Measurements from ENCODE around the gene FRYL.
"Not testable (repeated sequence)": the region's sequence is repeated elsewhere in the genome, so short reads cannot be mapped to it uniquely, and the experiment has no call there.

Gene FRYL

DNA sequence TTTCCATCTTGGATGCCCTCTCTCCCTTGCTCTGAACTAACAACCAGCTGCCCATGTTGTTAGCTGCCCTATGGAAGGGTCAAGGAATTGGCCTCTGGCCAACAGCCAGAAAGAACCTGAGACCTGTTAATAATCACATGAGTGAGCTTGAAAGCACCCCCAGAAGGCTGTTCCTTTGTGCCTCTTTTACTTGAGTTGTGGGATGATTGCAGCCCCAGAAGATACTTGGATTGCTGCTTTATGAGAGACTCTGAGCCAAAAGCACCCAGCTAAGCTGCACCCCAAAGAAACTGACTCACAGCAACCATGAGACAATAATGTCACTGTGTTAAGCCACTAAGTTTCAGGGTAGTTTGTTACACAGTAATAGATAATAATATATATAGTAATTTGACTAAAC, 73.3 kb downstream of the FRYL start:
- intact Hi-C loops (cut with DNase I) = no loop called here

DNA sequence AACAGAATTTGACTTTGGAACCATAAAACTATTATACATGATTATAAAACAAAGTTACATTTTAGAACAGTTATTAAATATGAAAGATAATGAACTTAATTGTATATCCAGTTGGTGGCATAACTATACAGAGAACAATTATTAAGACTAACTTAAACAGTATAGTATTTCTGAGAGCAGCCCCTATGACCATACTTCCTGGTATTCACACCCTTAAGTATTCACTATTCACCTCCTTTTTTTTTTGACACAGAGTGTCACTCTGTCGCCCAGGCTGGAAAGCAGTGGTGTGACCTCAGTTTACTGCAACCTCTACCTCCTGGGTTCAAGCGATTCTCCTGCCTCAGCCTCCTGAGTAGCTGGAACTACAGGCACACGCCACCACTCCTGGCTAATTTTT, 74.5 kb downstream of the FRYL start:
- DNase-seq = no peak
- intact Hi-C loops (cut with DNase I) = no loop called here

More for the DNA sequence above, 73.3 kb downstream of the FRYL start:
- no peak for DNase-seq

DNA sequence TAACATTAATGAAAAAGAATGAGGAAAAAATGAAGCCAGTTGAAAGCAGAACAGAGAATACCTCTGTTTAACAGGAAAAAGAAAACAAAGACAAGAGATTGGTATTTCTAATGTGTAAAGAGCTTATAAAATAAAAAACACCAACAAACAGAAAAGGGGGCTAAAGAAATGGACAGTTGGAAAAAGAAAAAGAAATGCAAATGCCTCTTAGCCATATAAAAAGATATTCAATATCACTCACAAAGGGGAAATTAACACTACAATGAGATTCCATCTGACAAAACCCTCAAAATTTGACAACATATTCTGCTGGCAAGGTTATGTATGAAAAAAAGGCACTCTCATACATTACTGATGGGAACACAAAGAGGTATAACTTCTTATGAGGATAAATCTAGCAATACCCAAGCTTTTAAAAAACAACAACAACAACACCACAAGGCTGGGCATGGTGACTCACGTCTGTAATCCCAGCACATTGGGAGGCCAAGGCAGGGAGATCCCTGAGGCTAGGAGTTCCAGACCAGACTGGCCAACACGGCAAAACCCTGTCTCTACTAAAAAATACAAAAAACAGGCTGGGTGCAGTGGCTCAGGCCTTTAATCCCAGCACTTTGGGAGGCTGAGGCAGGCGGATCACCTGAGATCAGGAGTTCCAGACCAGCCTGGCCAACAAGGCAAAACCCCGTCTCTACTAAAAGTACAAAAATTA, 75.8 kb downstream of the FRYL start:
- no peak for DNase-seq
- intact Hi-C loops (cut with DNase I) = no loop called here

DNA sequence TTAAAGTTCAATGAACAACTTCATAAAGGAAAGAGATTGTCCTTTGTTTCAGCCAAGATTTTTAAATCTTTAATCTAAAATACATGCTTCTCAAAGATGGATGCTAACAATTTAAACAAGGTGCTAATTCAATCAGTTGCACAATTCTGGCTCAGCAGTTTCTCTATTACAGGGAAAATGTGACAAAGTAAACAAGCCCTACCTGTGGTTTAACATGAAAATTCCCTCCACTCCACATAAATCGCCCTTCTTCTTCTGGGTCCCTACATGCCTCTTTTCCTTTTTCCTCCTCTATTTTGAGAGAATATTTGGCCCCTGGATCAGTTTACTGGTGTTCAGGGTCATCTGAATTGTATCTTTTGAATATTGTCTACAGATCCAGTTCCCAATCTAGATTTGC, 80.6 kb downstream of the FRYL start:
- intact Hi-C loops (cut with DNase I) = no loop called here
- no peak for DNase-seq

GRCh38 chr4:48698029-48698971, 81.8 kb downstream of the FRYL start:
- DNase-seq = no peak
- intact Hi-C loops (cut with DNase I) = no loop called here

DNA sequence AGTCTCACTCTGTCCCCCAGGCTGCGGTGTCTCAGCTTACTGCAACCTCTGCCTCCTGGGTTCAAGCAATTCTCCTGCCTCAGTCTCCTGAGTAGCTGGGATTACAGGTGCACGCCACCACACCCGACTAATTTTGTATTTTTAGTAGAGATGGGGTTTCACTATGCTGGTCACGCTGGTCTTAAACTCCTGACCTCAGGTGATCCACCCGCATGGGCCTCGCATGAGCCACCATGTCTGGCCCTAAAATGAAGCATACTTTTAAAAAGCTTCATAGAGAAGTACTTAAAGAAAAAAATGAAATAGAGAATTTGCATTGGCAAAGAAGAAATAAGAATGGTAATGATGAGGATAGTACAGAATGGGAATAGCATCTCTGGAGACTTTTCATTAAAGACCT, 82.6 kb downstream of the FRYL start:
- intact Hi-C loops (cut with DNase I); DNase-seq: not testable (repeated sequence)

DNA sequence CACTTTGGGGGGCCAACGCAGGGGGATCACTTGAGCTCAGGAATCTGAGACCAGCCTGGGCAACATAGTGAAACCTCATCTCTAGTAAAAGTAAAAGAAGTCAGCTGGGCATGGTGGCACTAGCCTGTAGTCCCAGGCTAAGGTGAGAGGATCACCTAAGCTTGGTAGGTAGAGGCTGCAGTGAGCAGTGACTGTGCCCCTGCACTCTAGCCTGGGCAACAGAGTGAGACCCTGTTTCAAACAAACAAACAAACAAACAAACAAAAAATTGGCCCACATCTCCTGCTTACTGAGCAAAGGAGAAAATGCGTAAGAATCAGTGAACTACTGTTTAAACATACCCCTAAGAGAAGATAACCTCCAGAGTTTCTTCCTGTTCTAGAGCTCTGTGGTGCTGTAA, 85.3 kb downstream of the FRYL start:
- intact Hi-C loops (cut with DNase I) = no loop called here
- DNase-seq = no peak

DNA sequence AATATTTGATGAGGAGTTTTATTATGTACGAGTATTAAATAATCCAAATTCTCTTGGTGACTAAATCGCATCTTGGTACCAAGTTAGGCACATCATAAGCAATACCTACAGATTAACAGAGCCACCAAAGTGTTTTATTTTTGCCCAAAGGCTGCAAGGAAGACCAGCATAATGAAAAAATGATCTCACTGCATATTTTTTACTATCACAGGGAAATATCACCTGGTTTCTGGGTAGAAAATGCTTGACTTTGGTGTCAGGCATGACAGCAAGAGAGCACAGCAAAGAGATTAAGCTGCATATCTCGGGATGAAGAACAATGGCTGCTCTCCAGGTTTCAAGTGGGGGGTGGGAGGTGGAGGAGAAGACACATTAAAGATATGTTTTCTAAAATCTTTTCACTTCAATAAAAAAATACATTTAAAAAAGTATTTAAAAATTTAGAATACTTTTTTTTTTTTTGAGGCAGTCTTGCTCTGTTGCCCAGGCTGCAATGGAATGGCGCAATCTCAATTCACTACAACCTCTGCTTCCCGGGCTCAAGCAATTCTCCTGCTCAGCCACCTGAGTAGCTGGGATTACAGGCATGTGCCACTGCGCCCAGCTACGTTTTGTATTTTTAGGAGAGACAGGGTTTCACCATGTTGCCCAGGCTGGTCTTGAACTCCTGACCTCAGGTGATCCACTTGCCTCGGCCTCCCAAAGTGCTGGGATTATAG, 86.1 kb downstream of the FRYL start:
- no peak for DNase-seq
- intact Hi-C loops (cut with DNase I) = no loop called here

DNA sequence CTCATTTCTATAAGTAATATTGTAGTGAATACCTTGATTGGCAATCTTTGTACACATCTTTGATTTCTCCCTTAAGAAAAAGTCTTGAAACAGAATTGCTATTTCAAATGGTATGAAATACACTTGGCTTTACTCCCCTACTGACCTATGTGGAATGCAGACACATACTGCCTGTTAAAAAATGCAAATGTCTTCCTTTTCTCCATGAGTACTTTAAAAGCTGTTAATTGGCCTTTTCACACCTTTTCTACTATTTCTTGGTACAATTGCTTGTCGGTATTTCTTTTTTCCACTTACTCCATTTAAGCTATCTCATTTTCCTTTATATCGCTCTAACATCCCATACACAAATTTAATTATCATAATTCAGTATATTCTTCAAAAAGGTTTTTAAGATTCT, 87.2 kb downstream of the FRYL start:
- no peak for DNase-seq
- intact Hi-C loops (cut with DNase I) = no loop called here

- intact Hi-C loops (cut with DNase I) = no loop called here
- DNase-seq = no peak
Measured at GRCh38 chr4:48692044-48692443, 88.0 kb downstream of the FRYL start.

- DNase-seq = no peak
- intact Hi-C loops (cut with DNase I) = no loop called here
Measured at GRCh38 chr4:48688953-48689352, 91.1 kb downstream of the FRYL start.

DNA sequence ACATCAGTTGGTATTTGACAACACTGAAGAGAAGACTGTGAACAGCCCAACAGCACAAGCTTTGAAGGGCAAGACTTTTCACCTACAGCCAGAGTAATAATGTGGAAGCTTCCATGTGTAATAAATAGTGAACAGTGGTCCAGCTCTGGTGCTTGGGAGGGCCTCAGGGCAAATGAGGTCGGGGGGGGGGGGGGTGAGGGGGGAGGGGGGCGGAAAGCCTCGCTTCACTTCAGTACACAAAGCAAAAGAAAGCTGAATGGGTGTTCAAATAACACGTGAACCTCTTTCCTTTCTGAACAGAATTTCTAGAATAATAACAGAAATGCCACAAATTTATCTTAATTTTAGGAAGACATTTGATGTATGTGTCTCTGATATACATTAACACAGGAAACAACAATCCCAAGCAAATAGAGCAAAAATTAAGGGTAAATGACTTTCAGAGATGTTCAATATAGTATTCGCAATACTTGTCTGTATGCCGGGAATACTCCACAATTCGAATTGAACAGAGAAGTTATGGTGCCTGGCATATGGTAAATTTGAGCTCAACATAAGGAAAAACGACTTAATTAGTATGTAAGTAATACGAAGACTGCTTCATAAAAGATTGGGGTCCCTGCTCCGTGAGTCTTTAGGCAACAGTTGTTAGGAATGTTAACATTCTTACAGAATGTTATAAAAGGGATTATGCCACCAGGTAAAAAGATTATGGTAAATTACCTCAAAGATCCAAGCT, 92.6 kb downstream of the FRYL start:
- intact Hi-C loops (cut with DNase I) = no loop called here
- DNase-seq = no peak

- intact Hi-C loops (cut with DNase I) = no loop called here
- no peak for DNase-seq
Measured at GRCh38 chr4:48686369-48686768, 93.7 kb downstream of the FRYL start.

GRCh38 chr4:48683784-48684666, 96.1 kb downstream of the FRYL start:
- intact Hi-C loops (cut with DNase I) = no loop called here
- DNase-seq = no peak

DNA sequence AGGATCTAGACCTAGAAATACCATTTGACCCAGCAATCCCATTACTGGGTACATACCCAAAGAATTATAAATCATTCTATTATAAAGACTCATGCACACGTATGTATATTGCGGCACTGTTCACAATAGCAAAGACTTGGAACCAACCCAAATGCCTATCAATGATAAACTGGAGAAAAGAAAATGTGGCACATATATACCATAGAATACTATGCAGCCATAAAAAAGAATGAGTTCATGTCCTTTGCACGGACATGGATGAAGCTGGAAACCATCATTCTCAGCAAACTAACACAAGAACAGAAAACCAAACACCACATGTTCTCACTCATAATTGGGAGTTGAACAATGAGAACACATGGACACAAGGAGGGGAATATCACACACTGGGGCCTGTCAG, 97.2 kb downstream of the FRYL start:
- DNase-seq; intact Hi-C loops (cut with DNase I): not testable (repeated sequence)

GRCh38 chr4:48681856-48682255, 98.2 kb downstream of the FRYL start:
- intact Hi-C loops (cut with DNase I) = no loop called here
- no peak for DNase-seq

DNA sequence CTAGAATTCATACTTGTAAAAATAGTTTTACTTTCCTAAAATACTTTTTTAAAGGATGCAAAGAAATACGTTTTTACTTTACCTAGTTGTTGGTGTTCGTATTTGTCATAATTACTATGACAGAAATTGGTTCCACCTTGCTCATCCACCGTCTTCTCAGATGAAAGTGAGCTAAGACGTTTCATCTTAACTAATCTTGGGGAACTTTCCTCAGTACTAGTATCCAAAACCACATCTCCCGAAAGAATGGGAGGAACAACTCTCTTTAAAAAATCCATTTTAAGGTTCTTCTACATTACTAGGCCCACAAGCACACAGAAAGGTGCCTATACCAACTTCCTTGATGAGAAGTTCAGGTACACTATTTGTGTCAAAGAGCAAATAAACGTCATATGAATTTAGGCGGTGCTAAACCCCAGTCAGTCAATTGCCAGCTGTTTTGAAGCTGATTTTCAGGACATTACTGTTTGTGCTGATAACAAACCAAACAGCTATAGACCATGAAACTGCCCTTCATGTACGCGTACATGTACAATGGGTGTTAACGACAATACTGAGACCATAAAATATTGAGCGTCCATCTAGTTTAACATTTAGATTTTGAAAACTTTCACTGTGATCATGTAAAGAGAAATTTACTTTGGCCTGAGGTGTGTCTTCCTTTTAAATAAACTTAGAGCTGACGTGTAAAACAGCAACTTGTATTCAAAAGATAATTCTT, 99.1 kb downstream of the FRYL start:
- no peak for DNase-seq
- intact Hi-C loops (cut with DNase I) = no loop called here

DNA sequence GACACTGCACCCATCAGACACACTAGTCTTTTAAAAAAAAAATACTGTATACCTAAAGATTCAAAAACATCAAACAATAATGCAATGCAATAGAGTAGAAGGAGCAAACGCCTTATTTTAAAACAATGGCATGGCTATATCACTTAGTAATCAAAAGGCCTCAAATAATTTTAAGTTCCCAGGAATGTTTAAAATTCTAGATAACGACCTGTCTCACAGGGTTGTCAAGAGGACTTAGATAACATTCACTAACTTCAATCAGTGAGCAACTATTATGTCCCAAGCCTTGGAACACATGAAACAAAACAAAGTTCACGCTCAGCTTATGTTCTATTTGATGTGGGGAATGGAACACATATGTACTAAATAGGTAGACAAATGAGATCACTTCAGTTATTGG, 106.5 kb downstream of the FRYL start:
- no peak for DNase-seq

GRCh38 chr4:48670587-48670986, 109.5 kb downstream of the FRYL start:
- DNase-seq = no peak
- intact Hi-C loops (cut with DNase I) = no loop called here

More for the DNA sequence above, 106.5 kb downstream of the FRYL start:
- intact Hi-C loops (cut with DNase I) = no loop called here

All from posterior cingulate gyrus (tissue), 11 donors.